GM23338 (cell line): ENCODE results near the gene FAAP100. TPM values are rescaled to one million over a fixed set of nuclear protein-coding genes. Genes with fewer than 3 reads are reported as not detected.

Source experiments
- ATAC-seq: fragments of 200-7000 bp; cut with Tn5 transposase; 3 replicates; pipeline ENCODE4 v1.9.1; 2020
- DNase-seq: peaks from one replicate; pipeline ENCODE4 v3.0.0-alpha.2; 2015; ENCODE audit warnings: low spot score
- H2AFZ ChIP-seq: fragments of 200-600 bp; sonication (generic); 2 replicates; pipeline ENCODE4 v1.8.0; 2016; ENCODE audit warnings: antibody characterized with exemption, mild to moderate bottlenecking, moderate library complexity
- H3F3A ChIP-seq: fragments of 200-600 bp; sonication (generic); replicated peaks from 2 replicates; pipeline ENCODE4 v1.8.0; 2017; ENCODE audit warnings: antibody characterized with exemption, mixed run types, low read depth
- H3K27ac ChIP-seq: fragments of 200-600 bp; sonication (generic); 2 replicates; pipeline ENCODE4 v1.6.1; 2016; ENCODE audit warnings: low read depth
- H3K27me3 ChIP-seq: fragments of 200-600 bp; sonication (generic); 2 replicates; pipeline ENCODE4 v1.8.0; 2016; ENCODE audit warnings: mild to moderate bottlenecking, mixed run types, moderate library complexity; ENCODE audit not compliant: insufficient read depth
- H3K36me3 ChIP-seq: fragments of 200-600 bp; sonication (generic); 2 replicates; pipeline ENCODE4 v1.8.0; 2016; ENCODE audit warnings: mild to moderate bottlenecking; ENCODE audit not compliant: insufficient read depth
- H3K4me1 ChIP-seq: fragments of 200-600 bp; sonication (generic); 2 replicates; pipeline ENCODE4 v1.8.0; 2016; ENCODE audit warnings: mild to moderate bottlenecking, moderate library complexity; ENCODE audit not compliant: insufficient read depth
- H3K4me2 ChIP-seq: fragments of 200-600 bp; sonication (generic); 2 replicates; pipeline ENCODE4 v1.7.1; 2017; ENCODE audit warnings: mixed run types
- H3K4me3 ChIP-seq: fragments of 200-600 bp; sonication (generic); 2 replicates; pipeline ENCODE4 v1.6.1; 2016; ENCODE audit warnings: mixed run types
- H3K79me2 ChIP-seq: fragments of 200-600 bp; sonication (generic); replicated peaks from 2 replicates; pipeline ENCODE4 v1.8.0; 2017; ENCODE audit warnings: mild to moderate bottlenecking; ENCODE audit not compliant: insufficient read depth
- H3K9me2 ChIP-seq: fragments of 200-600 bp; sonication (generic); 2 replicates; pipeline ENCODE4 v1.8.0; 2017; ENCODE audit not compliant: insufficient read depth
- H4K20me1 ChIP-seq: fragments of 200-600 bp; sonication (generic); replicated peaks from 2 replicates; pipeline ENCODE4 v1.8.0; 2017; ENCODE audit warnings: mild to moderate bottlenecking; ENCODE audit not compliant: insufficient read depth
- H3K27ac Mint-ChIP-seq: 2 replicates; pipeline ENCODE4 v1.8.0; 2020; ENCODE audit warnings: inconsistent platforms, mild to moderate bottlenecking, moderate library complexity, mixed read lengths
- H3K27me3 Mint-ChIP-seq: 3 replicates; pipeline ENCODE4 v1.8.0; 2022; ENCODE audit warnings: low read depth, mild to moderate bottlenecking, moderate library complexity, mixed read lengths, inconsistent platforms; ENCODE audit not compliant: insufficient read depth, poor library complexity
- H3K36me3 Mint-ChIP-seq: 3 replicates; pipeline ENCODE4 v1.8.0; 2021; ENCODE audit warnings: low read depth, mild to moderate bottlenecking, inconsistent platforms, moderate library complexity, mixed read lengths
- H3K4me1 Mint-ChIP-seq: 3 replicates; pipeline ENCODE4 v1.8.0; 2020; ENCODE audit warnings: mild to moderate bottlenecking, inconsistent platforms, mixed read lengths
- H3K4me3 Mint-ChIP-seq: 3 replicates; pipeline ENCODE4 v1.8.0; 2021; ENCODE audit warnings: moderate library complexity, mild to moderate bottlenecking, inconsistent platforms, mixed read lengths
- H3K9me3 Mint-ChIP-seq: 3 replicates; pipeline ENCODE4 v1.8.0; 2020; ENCODE audit warnings: moderate library complexity, mild to moderate bottlenecking, inconsistent platforms, mixed read lengths
- CREB1 ChIP-seq: fragments of 250-450 bp; sonication (Bioruptor Pico); IDR thresholded peaks from 2 replicates; pipeline ENCODE4 v1.5.0; 2020; ENCODE audit warnings: low read depth, mild to moderate bottlenecking, moderate library complexity
- CTCF ChIP-seq, 2 experiments: fragments of 200-600 bp in 1 of 2; sonication (generic) in 1 of 2; conservative IDR thresholded peaks; 2 replicates each; pipeline versions ENCODE4 v1.5.1 to v1.6.1; 2016 to 2017; ENCODE audit warnings: antibody characterized with exemption in 2 of 2, low read depth in 2 of 2, mild to moderate bottlenecking in 2 of 2, moderate library complexity in 1 of 2
- ETS1 ChIP-seq: IDR thresholded peaks from 2 replicates; pipeline ENCODE4 v1.6.1; 2016; ENCODE audit warnings: antibody characterized with exemption
- EZH2 ChIP-seq: fragments of 200-600 bp; sonication (generic); IDR thresholded peaks from one replicate; pipeline ENCODE4 v1.8.0; 2017; ENCODE audit warnings: antibody characterized with exemption, mild to moderate bottlenecking, low read depth; ENCODE audit not compliant: unreplicated experiment
- EZH2phosphoT487 ChIP-seq: fragments of 200-600 bp; sonication (generic); IDR thresholded peaks from one replicate; pipeline ENCODE4 v1.8.1; 2018; ENCODE audit warnings: antibody characterized with exemption; ENCODE audit not compliant: unreplicated experiment
- JUNB ChIP-seq: IDR thresholded peaks from one replicate; pipeline ENCODE4 v1.6.1; 2016; ENCODE audit warnings: antibody characterized with exemption; ENCODE audit not compliant: unreplicated experiment
- POLR2AphosphoS5 ChIP-seq: IDR thresholded peaks from 2 replicates; pipeline ENCODE4 v1.6.1; 2016; ENCODE audit warnings: antibody characterized with exemption, low read depth
- REST ChIP-seq: IDR thresholded peaks from one replicate; pipeline ENCODE4 v1.6.1; 2018; ENCODE audit warnings: antibody characterized with exemption; ENCODE audit not compliant: unreplicated experiment
- STAT1 ChIP-seq: IDR thresholded peaks from one replicate; pipeline ENCODE4 v1.6.1; 2016; ENCODE audit warnings: antibody characterized with exemption; ENCODE audit not compliant: unreplicated experiment
- ZNF114 ChIP-seq: fragments of 250-450 bp; sonication (Bioruptor Pico); IDR thresholded peaks from 2 replicates; pipeline ENCODE4 v1.5.0; 2020; ENCODE audit warnings: mild to moderate bottlenecking, moderate library complexity
- polyA plus RNA-seq: library from polyadenylated mRNA; unstranded; fragments of >200 nt; fragmentation: Nextera tagmentation; extraction: Ambion mirVana; gene quantifications from 2 replicates; pipeline ENCODE4 v1.2.1, GENCODE V29; 2016
- total RNA-seq: library from RNA; depleted of rRNA; stranded (reverse); fragments of >200 nt; shearing (Covaris generic); gene quantifications from 2 replicates; pipeline ENCODE4 v1.2.3, GENCODE V29; 2014

Gene FAAP100
- total and polyA plus RNA-seq, 2 experiments from 2014 or later: 16.0 to 50.5 TPM

- no peaks in the 10 kb centered on the region; the same call in 2 of the 3 replicates for H3K4me1 Mint-ChIP-seq
- no peak overlapping the region for H3K27ac Mint-ChIP-seq
- Histone ChIP-seq H2AFZ (no peak overlapping the region), H3K4me3 (no peak overlapping the region), H3K79me2 (no peaks in the 10 kb centered on the region), H3K4me1 (no peaks in the 10 kb centered on the region), H3F3A (no peaks in the 10 kb centered on the region), H3K36me3 (no peaks in the 10 kb centered on the region), H3K27ac (no peak overlapping the region), H3K27me3 (peaks cover 6% of the 10 kb centered on the region; the same call in 1 of the 2 replicates), H4K20me1 (no peaks in the 10 kb centered on the region), H3K9me2 (0 out of 2 replicates have a peak, but pooled peaks cover 4% of the 10 kb centered on the region), H3K4me2 (no peak overlapping the region)
- TF ChIP-seq CREB1 (no peak), EZH2 (no peak), JUNB (no peak), CTCF (conservative IDR thresholded peaks at IDR 0.05; ENCODE audit: low read depth in 2 of 2) (no peak), ETS1 (no peak)
- DNase-seq (no peak), ATAC-seq (no peak)
- H3K9me3 Mint-ChIP-seq: no peaks in the 10 kb centered on the region
- no peak overlapping the region for H3K4me3 Mint-ChIP-seq
- H3K36me3 Mint-ChIP-seq: no peaks in the 10 kb centered on the region
- H3K27me3 Mint-ChIP-seq: peaks cover 19% of the 10 kb centered on the region
Measured at GRCh38 chr17:81528384-81528650, 23.8 kb downstream of the FAAP100 start.

GRCh38 chr17:81527591-81528383 is 24.4 kb downstream of the FAAP100 start, which contains the start of gene FSCN2:
Gene FSCN2 (plus strand): TSS chr17:81528377. CDS start chr17:81528532, 155 bp downstream.
- H3K9me3 Mint-ChIP-seq: no peaks in the 10 kb centered on the region
- H3K4me1 Mint-ChIP-seq: no peaks in the 10 kb centered on the region; the same call in 2 of the 3 replicates
- no peak within 1 kb of the TSS for H2AFZ ChIP-seq
- no peak for TF ChIP-seq EZH2
- TF ChIP-seq ETS1: no peak
- no peak for TF ChIP-seq STAT1
- TF ChIP-seq JUNB: no peak
- TF ChIP-seq ZNF114 (CRISPR knock-in tag): no peak
- TF ChIP-seq CREB1: no peak
- no peak for TF ChIP-seq CTCF (conservative IDR thresholded peaks at IDR 0.05; ENCODE audit: low read depth in 2 of 2)
- TF ChIP-seq EZH2phosphoT487: no peak
- no peak for TF ChIP-seq REST
- no peak for TF ChIP-seq POLR2AphosphoS5

More at GRCh38 chr17:81527591-81528383, 24.4 kb downstream of the FAAP100 start, which contains the start of gene FSCN2:
- peaks cover 18% of the 10 kb centered on the region for H3K27me3 Mint-ChIP-seq
- no peaks in the 10 kb centered on the region for H3F3A ChIP-seq
- H3K79me2 ChIP-seq: no peaks in the 10 kb centered on the region
- H3K4me3 Mint-ChIP-seq: no peak within 1 kb of the TSS
- DNase-seq (no peak), ATAC-seq (peak; percentile 21)
- H3K36me3 ChIP-seq: no peaks in the 10 kb centered on the region
- H3K27ac Mint-ChIP-seq: no peak within 1 kb of the TSS
- H3K36me3 Mint-ChIP-seq: no peaks in the 10 kb centered on the region
- no peaks in the 10 kb centered on the region for H4K20me1 ChIP-seq
- H3K9me2 ChIP-seq: 0 out of 2 replicates have a peak, but pooled peaks cover 4% of the 10 kb centered on the region
- H3K4me2 ChIP-seq: no peak within 1 kb of the TSS
- 0 out of 2 replicates have a peak, but pooled peaks cover under 1% of the 10 kb centered on the region for H3K27me3 ChIP-seq
- H3K4me3 ChIP-seq: no peak within 1 kb of the TSS
- no peaks in the 10 kb centered on the region for H3K4me1 ChIP-seq
- no peak within 1 kb of the TSS for H3K27ac ChIP-seq
